Measurements from ENCODE around the gene AKR1B1.

DNA sequence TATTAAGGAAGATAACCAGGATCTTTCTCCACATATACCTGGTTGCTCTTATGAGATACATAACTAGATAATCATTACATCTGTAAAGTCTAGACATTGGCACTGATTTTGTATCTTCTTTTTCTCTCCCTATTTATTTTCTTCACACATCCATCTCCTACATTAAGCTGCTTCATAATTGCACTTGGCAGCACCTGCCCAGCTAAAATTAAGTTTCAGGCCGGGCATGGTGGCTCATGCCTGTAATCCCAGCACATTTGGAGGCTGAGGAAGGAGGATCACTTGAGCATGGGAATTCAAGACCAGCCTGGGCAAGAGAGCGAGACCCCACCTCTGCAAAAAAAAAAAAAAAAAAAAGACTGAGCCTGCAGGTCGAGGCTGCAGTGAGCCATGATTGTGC, 22.3 kb upstream of the AKR1B1 start:
- TF ChIP-seq, protein P1, sequence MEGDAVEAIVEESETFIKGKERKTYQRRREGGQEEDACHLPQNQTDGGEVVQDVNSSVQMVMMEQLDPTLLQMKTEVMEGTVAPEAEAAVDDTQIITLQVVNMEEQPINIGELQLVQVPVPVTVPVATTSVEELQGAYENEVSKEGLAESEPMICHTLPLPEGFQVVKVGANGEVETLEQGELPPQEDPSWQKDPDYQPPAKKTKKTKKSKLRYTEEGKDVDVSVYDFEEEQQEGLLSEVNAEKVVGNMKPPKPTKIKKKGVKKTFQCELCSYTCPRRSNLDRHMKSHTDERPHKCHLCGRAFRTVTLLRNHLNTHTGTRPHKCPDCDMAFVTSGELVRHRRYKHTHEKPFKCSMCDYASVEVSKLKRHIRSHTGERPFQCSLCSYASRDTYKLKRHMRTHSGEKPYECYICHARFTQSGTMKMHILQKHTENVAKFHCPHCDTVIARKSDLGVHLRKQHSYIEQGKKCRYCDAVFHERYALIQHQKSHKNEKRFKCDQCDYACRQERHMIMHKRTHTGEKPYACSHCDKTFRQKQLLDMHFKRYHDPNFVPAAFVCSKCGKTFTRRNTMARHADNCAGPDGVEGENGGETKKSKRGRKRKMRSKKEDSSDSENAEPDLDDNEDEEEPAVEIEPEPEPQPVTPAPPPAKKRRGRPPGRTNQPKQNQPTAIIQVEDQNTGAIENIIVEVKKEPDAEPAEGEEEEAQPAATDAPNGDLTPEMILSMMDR (conservative IDR thresholded peaks at IDR 0.05 in 1 of 2, IDR thresholded peaks at IDR 0.05 in 1 of 2; ENCODE audit: low read depth in 1 of 2, low read length in 2 of 2) = no peak
- no peak for TF ChIP-seq EZH2 (IDR thresholded peaks at IDR 0.05; ENCODE audit: low read length, missing control alignments)
